Neural progenitor cell (in vitro differentiated cells): ENCODE results near the gene C7. TPM values are rescaled to one million over a fixed set of nuclear protein-coding genes. Genes with fewer than 3 reads are reported as not detected.

Experiments
- DNase-seq: peaks from one replicate; pipeline ENCODE4 v3.0.0-alpha.2; 2016; ENCODE audit warnings: low spot score
- H2AFZ ChIP-seq: fragments of 200-600 bp; sonication (generic); replicated peaks from 2 replicates; pipeline ENCODE4 v1.6.1; 2016; ENCODE audit warnings: antibody characterized with exemption
- H3F3A ChIP-seq: fragments of 200-600 bp; sonication (generic); 2 replicates; pipeline ENCODE4 v1.6.1; 2016; ENCODE audit warnings: antibody characterized with exemption, low read depth
- H3K27ac ChIP-seq: fragments of 200-600 bp; sonication (generic); 2 replicates; pipeline ENCODE4 v1.5.1; 2016; ENCODE audit warnings: mild to moderate bottlenecking
- H3K27me3 ChIP-seq: fragments of 200-600 bp; sonication (generic); 2 replicates; pipeline ENCODE4 v1.6.1; 2016; ENCODE audit warnings: mild to moderate bottlenecking, moderate library complexity
- H3K36me3 ChIP-seq: fragments of 200-600 bp; sonication (generic); 2 replicates; pipeline ENCODE4 v1.5.1; 2016
- H3K4me1 ChIP-seq: fragments of 200-600 bp; sonication (generic); 2 replicates; pipeline ENCODE4 v1.6.1; 2016; ENCODE audit warnings: mixed run types
- H3K4me2 ChIP-seq: fragments of 200-600 bp; sonication (generic); 2 replicates; pipeline ENCODE4 v1.6.1; 2016
- H3K4me3 ChIP-seq: fragments of 200-600 bp; sonication (generic); 2 replicates; pipeline ENCODE4 v1.5.1; 2016
- H3K79me2 ChIP-seq: fragments of 200-600 bp; sonication (generic); 2 replicates; pipeline ENCODE4 v1.6.1; 2016; ENCODE audit warnings: low read depth
- H3K9ac ChIP-seq: fragments of 200-600 bp; sonication (generic); 2 replicates; pipeline ENCODE4 v1.6.1; 2016
- H3K9me3 ChIP-seq: fragments of 200-600 bp; sonication (generic); 2 replicates; pipeline ENCODE4 v1.5.1; 2016; ENCODE audit warnings: low read depth
- H4K20me1 ChIP-seq: fragments of 200-600 bp; sonication (generic); 2 replicates; pipeline ENCODE4 v1.6.1; 2016; ENCODE audit warnings: low read depth
- H3K27ac Mint-ChIP-seq: 3 replicates; pipeline ENCODE4 v1.8.0; 2021; ENCODE audit warnings: mixed read lengths
- H3K27me3 Mint-ChIP-seq: 2 replicates; pipeline ENCODE4 v1.8.0; 2022; ENCODE audit warnings: low read depth, mild to moderate bottlenecking, inconsistent platforms, moderate library complexity, mixed read lengths; ENCODE audit not compliant: insufficient read depth
- H3K36me3 Mint-ChIP-seq: 3 replicates; pipeline ENCODE4 v1.8.0; 2021; ENCODE audit warnings: mixed read lengths
- H3K4me1 Mint-ChIP-seq: 3 replicates; pipeline ENCODE4 v1.8.0; 2021; ENCODE audit warnings: mixed read lengths
- H3K4me3 Mint-ChIP-seq: 3 replicates; pipeline ENCODE4 v1.8.0; 2021; ENCODE audit warnings: mild to moderate bottlenecking, moderate library complexity, mixed read lengths
- H3K9me3 Mint-ChIP-seq: 3 replicates; pipeline ENCODE4 v1.8.0; 2020; ENCODE audit warnings: mixed read lengths
- CTCF ChIP-seq: fragments of 200-600 bp; sonication (generic); IDR thresholded peaks from 2 replicates; pipeline ENCODE4 v1.5.1; 2017; ENCODE audit warnings: antibody characterized with exemption, mild to moderate bottlenecking
- EZH2 ChIP-seq: fragments of 200-600 bp; sonication (generic); IDR thresholded peaks from 2 replicates; pipeline ENCODE4 v1.6.1; 2017; ENCODE audit warnings: antibody characterized with exemption, mild to moderate bottlenecking, moderate library complexity
- EZH2phosphoT487 ChIP-seq: fragments of 200-600 bp; sonication (generic); IDR thresholded peaks from 2 replicates; pipeline ENCODE4 v1.6.1; 2017; ENCODE audit warnings: antibody characterized with exemption
- total RNA-seq: library from RNA; depleted of rRNA; stranded (reverse); fragments of >200 nt; gene quantifications from 2 replicates; pipeline ENCODE4 v1.2.3, GENCODE V29; 2015; ENCODE audit warnings: low replicate concordance

C7 gene
- total RNA-seq, 1 donor from 2014 or later, result not detected

GRCh38 chr5:40991981-40992559 is 82.8 kb downstream of the C7 start:
- no peaks in the 10 kb centered on the region for H3F3A ChIP-seq
- TF ChIP-seq EZH2phosphoT487 (no peak), CTCF (no peak), EZH2 (no peak)
- H3K27ac Mint-ChIP-seq, result no peak overlapping the region
- DNase-seq, result no peak
- H3K79me2 ChIP-seq, result no peaks in the 10 kb centered on the region
- H3K4me3 Mint-ChIP-seq, result no peak overlapping the region
- H3K27ac ChIP-seq, result no peak overlapping the region
- peaks cover 2% of the 10 kb centered on the region for H3K27me3 Mint-ChIP-seq
- H4K20me1 ChIP-seq, result no peaks in the 10 kb centered on the region
- no peaks in the 10 kb centered on the region for H3K27me3 ChIP-seq
- no peak overlapping the region for H3K4me2 ChIP-seq
- H3K36me3 Mint-ChIP-seq, result no peaks in the 10 kb centered on the region
- no peaks in the 10 kb centered on the region for H3K36me3 ChIP-seq
- H3K9me3 ChIP-seq, result no peaks in the 10 kb centered on the region
- H3K4me1 Mint-ChIP-seq, result no peaks in the 10 kb centered on the region
- no peak overlapping the region for H2AFZ ChIP-seq
- H3K4me1 ChIP-seq, result no peaks in the 10 kb centered on the region
- no peaks in the 10 kb centered on the region for H3K9me3 Mint-ChIP-seq
- H3K9ac ChIP-seq, result no peak overlapping the region
- H3K4me3 ChIP-seq, result no peak overlapping the region

GRCh38 chr5:40995801-40996586 is 86.7 kb downstream of the C7 start:
- H3K4me3 ChIP-seq, result no peak overlapping the region
- no peaks in the 10 kb centered on the region for H4K20me1 ChIP-seq
- H3K27ac ChIP-seq, result no peak overlapping the region
- no peaks in the 10 kb centered on the region for H3F3A ChIP-seq
- no peaks in the 10 kb centered on the region for H3K79me2 ChIP-seq
- H3K27me3 ChIP-seq, result no peaks in the 10 kb centered on the region
- Mint-ChIP-seq H3K4me3 (no peak overlapping the region), H3K27ac (no peak overlapping the region), H3K27me3 (peaks cover 2% of the 10 kb centered on the region), H3K4me1 (no peaks in the 10 kb centered on the region), H3K36me3 (no peaks in the 10 kb centered on the region), H3K9me3 (no peaks in the 10 kb centered on the region)
- H3K9me3 ChIP-seq, result no peaks in the 10 kb centered on the region
- TF ChIP-seq EZH2phosphoT487 (no peak), EZH2 (no peak), CTCF (no peak)
- no peak overlapping the region for H3K4me2 ChIP-seq
- DNase-seq, result no peak
- no peak overlapping the region for H3K9ac ChIP-seq
- H3K36me3 ChIP-seq, result no peaks in the 10 kb centered on the region
- H2AFZ ChIP-seq, result no peak overlapping the region
- no peaks in the 10 kb centered on the region for H3K4me1 ChIP-seq

GRCh38 chr5:40999142-40999541 is 89.8 kb downstream of the C7 start:
- no peak overlapping the region for H3K4me3 ChIP-seq
- no peaks in the 10 kb centered on the region for H3K9me3 Mint-ChIP-seq
- no peak overlapping the region for H3K9ac ChIP-seq
- H3K4me3 Mint-ChIP-seq, result no peak overlapping the region
- H4K20me1 ChIP-seq, result no peaks in the 10 kb centered on the region
- no peaks in the 10 kb centered on the region for H3K27me3 ChIP-seq
- no peak for TF ChIP-seq CTCF
- no peak for TF ChIP-seq EZH2phosphoT487
- TF ChIP-seq EZH2, result no peak
- H3K27ac ChIP-seq, result no peak overlapping the region
- H3K4me2 ChIP-seq, result no peak overlapping the region
- H3K36me3 ChIP-seq, result no peaks in the 10 kb centered on the region
- no peaks in the 10 kb centered on the region for H3K4me1 ChIP-seq
- no peak for DNase-seq
- no peaks in the 10 kb centered on the region for H3K27me3 Mint-ChIP-seq
- no peaks in the 10 kb centered on the region for H3K4me1 Mint-ChIP-seq
- no peak overlapping the region for H3K27ac Mint-ChIP-seq
- no peaks in the 10 kb centered on the region for H3K9me3 ChIP-seq
- no peaks in the 10 kb centered on the region for H3F3A ChIP-seq
- H2AFZ ChIP-seq, result no peak overlapping the region
- no peaks in the 10 kb centered on the region for H3K36me3 Mint-ChIP-seq
- no peaks in the 10 kb centered on the region for H3K79me2 ChIP-seq
